Measurements from ENCODE around the gene C2orf76.

C2orf76 gene

DNA sequence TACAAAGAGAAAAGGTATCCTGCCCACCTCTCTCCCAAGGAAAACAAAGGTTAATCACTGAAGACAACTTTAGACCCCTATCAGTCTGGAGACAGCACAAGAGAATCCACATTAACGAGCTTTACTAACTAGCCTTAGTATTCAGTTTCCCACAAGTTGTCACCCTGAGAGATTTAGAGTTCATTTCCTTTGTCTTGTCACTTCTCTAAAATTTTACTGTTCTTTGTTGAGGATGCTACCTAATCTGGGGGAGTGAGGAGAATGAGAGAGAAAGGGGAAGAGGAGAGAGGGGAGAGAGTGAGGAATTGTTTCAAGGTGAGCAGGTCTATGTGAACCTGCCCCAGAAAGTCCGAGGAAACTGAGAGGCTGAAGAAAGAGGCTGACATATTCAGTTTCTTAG lies 28.4 kb downstream of the C2orf76 start:
- Histone ChIP-seq H3K9ac (ENCODE audit: insufficient read length) (no peak overlapping the region), H3K27ac (no peak overlapping the region)
- no peak for TF ChIP-seq EZH2 (IDR thresholded peaks at IDR 0.05)
- TF ChIP-seq POLR2AphosphoS5 (IDR thresholded peaks at IDR 0.05; ENCODE audit: borderline replicate concordance, low read depth, low read length), result no peak
- TF ChIP-seq FOXP2 (optimal IDR thresholded peaks at IDR 0.05; ENCODE audit: control extremely low read depth, extremely low read length, insufficient read depth), result no peak

DNA sequence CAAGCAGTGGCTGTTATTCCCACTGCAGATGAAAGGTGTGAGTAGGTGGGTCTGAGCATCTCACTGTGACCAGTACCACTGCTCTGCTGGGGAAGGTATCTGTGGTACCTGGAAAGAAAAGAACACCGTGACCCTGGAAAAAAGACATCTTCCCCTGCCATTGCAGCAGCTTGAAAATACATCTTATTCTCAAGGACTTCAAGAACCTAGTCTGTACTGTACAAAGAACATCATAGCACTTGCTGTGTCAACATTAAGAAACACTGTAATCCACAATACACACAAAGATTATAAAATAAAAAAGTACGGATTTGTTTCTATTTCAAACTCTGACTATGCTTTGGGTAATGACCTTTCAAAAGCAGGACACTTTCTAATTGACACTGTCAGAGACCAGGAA lies 28.9 kb downstream of the C2orf76 start:
- Histone ChIP-seq H3K4me3 (no peak overlapping the region), H3K27ac (no peak overlapping the region), H3K36me3 (ENCODE audit: insufficient read depth, low read length) (no peaks in the 10 kb centered on the region), H3K9ac (ENCODE audit: insufficient read length) (no peak overlapping the region), H3K9me3 (ENCODE audit: low read depth, low read length) (no peaks in the 10 kb centered on the region)
- no peak for DNase-seq (ENCODE audit: low read depth, low spot score)
- TF ChIP-seq EZH2 (IDR thresholded peaks at IDR 0.05) (no peak), POLR2AphosphoS5 (IDR thresholded peaks at IDR 0.05; ENCODE audit: borderline replicate concordance, low read depth, low read length) (no peak), FOXP2 (optimal IDR thresholded peaks at IDR 0.05; ENCODE audit: control extremely low read depth, extremely low read length, insufficient read depth) (no peak)

More for the DNA sequence above, 28.4 kb downstream of the C2orf76 start:
- Histone ChIP-seq H3K9me3 (ENCODE audit: low read depth, low read length) (no peaks in the 10 kb centered on the region), H3K36me3 (ENCODE audit: insufficient read depth, low read length) (no peaks in the 10 kb centered on the region), H3K4me3 (no peak overlapping the region)
- DNase-seq (ENCODE audit: low read depth, low spot score), result no peak

DNA sequence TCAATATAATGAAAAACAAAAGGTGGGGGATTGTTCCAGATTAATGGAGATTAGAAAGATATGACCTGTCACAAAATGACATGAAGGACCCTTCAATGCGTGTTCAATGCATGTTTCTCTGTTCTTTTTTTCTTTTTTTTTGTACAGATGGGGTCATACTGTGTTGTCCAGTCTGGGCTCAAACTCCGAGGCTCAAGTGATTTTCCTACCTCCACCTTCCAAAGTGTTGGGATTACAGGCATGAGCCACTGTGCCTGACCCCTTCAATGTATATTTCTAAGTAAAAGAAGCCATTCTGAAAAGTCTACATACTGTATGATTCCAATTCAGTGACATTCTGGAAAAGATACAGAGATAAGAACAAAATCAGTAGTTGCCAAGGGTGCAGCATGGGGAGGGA lies 32.8 kb downstream of the C2orf76 start:
- no peak for DNase-seq (ENCODE audit: low read depth, low spot score)
- Histone ChIP-seq H3K4me3 (no peak overlapping the region), H3K36me3 (ENCODE audit: insufficient read depth, low read length) (no peaks in the 10 kb centered on the region), H3K27ac (no peak overlapping the region), H3K9ac (ENCODE audit: insufficient read length) (no peak overlapping the region), H3K9me3 (ENCODE audit: low read depth, low read length) (no peaks in the 10 kb centered on the region)
- TF ChIP-seq FOXP2 (optimal IDR thresholded peaks at IDR 0.05; ENCODE audit: control extremely low read depth, extremely low read length, insufficient read depth) (no peak), POLR2AphosphoS5 (IDR thresholded peaks at IDR 0.05; ENCODE audit: borderline replicate concordance, low read depth, low read length) (no peak), EZH2 (IDR thresholded peaks at IDR 0.05) (no peak)

DNA sequence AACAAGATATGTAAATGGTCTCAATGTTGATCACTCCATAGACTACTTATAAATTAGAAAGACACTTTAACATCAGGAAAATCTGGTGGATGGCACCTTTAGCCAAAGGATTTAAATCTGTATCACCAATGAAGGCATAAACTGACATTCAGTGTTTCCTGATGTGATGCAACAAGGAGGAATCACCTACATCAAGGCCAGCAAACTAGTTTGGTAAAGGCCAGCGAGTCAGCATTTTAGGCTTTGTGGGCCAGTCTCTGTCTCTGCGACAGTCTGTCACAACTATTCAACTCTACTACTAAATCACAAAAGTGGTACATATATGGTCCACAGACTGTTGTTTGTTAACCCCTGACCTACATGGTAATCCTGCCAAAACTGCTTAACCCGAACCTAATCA lies 33.3 kb downstream of the C2orf76 start:
- Histone ChIP-seq H3K9me3 (ENCODE audit: low read depth, low read length) (no peaks in the 10 kb centered on the region), H3K4me3 (no peak overlapping the region), H3K27ac (no peak overlapping the region), H3K9ac (ENCODE audit: insufficient read length) (no peak overlapping the region), H3K36me3 (ENCODE audit: insufficient read depth, low read length) (no peaks in the 10 kb centered on the region)
- TF ChIP-seq FOXP2 (optimal IDR thresholded peaks at IDR 0.05; ENCODE audit: control extremely low read depth, extremely low read length, insufficient read depth) (no peak), POLR2AphosphoS5 (IDR thresholded peaks at IDR 0.05; ENCODE audit: borderline replicate concordance, low read depth, low read length) (no peak), EZH2 (IDR thresholded peaks at IDR 0.05) (no peak)
- DNase-seq (ENCODE audit: low read depth, low spot score), result no peak

DNA sequence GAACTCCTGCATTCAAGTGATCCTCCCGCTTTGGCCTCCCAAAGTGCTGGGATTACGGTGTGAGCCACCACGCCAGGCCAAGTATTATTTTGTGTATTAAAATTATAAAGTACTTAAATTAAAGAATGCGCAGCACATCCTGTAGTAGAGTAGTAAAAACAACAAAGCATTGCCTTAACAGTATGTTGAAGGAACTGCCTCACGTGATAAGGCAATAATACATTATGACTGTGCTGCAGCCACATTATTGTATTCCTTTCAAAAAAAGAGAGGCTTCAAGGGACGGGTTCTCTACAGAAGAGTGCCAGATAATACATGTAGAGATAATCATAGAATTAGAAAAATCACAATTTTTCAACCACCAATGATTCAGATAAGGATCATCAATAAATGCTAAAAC lies 33.7 kb downstream of the C2orf76 start:
- Histone ChIP-seq H3K9ac (ENCODE audit: insufficient read length) (no peak overlapping the region), H3K27ac (no peak overlapping the region), H3K4me3 (no peak overlapping the region), H3K9me3 (ENCODE audit: low read depth, low read length) (no peaks in the 10 kb centered on the region), H3K36me3 (ENCODE audit: insufficient read depth, low read length) (no peaks in the 10 kb centered on the region)
- TF ChIP-seq EZH2 (IDR thresholded peaks at IDR 0.05), result no peak
- TF ChIP-seq FOXP2 (optimal IDR thresholded peaks at IDR 0.05; ENCODE audit: control extremely low read depth, extremely low read length, insufficient read depth), result no peak
- TF ChIP-seq POLR2AphosphoS5 (IDR thresholded peaks at IDR 0.05; ENCODE audit: borderline replicate concordance, low read depth, low read length), result no peak
- no peak for DNase-seq (ENCODE audit: low read depth, low spot score)

DNA sequence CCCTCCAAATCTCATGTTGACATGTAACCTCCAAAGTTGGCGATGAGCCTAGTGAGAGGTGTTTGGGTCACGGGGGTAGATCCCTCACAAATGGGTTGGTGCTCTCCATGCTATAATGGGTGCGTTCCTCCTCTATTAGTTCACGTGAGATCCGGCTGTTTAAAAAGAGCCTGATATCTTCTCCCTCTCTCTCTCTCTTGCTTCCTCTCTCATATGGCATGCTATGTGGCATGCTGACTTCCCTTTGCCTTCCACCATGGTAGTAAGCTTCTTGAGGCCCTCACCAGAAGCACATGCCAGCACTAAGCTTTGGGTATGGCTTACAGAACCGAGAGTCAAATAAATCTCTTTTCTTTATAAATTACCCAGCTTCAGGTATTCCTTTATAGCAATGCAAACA lies 39.2 kb downstream of the C2orf76 start:
- Histone ChIP-seq H3K4me3 (no peak overlapping the region), H3K36me3 (ENCODE audit: insufficient read depth, low read length) (no peaks in the 10 kb centered on the region), H3K9me3 (ENCODE audit: low read depth, low read length) (no peaks in the 10 kb centered on the region), H3K9ac (ENCODE audit: insufficient read length) (no peak overlapping the region), H3K27ac (no peak overlapping the region)
- DNase-seq (ENCODE audit: low read depth, low spot score), result no peak
- TF ChIP-seq FOXP2 (optimal IDR thresholded peaks at IDR 0.05; ENCODE audit: control extremely low read depth, extremely low read length, insufficient read depth), result no peak
- no peak for TF ChIP-seq EZH2 (IDR thresholded peaks at IDR 0.05)
- TF ChIP-seq POLR2AphosphoS5 (IDR thresholded peaks at IDR 0.05; ENCODE audit: borderline replicate concordance, low read depth, low read length), result no peak

DNA sequence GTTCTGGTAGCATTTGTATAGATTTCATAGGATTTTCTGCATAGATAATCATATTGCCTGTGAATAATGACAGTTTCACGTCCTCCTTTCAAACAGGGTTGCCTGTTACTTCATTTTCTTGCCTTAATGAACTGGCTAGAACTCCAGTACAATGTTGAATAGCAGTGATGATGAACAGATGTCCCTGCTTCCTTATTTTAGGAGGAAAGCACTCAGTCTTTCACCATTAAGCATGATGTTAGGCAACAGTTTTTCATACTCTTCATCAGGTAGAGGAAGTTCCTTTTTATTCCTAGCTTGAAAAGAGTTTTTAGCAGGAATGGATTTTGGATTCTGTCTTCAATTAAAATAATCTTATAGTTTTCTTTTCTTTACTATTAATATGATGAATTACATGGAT lies 39.7 kb downstream of the C2orf76 start:
- no peak for DNase-seq (ENCODE audit: low read depth, low spot score)
- no peaks in the 10 kb centered on the region for H3K9me3 ChIP-seq (ENCODE audit: low read depth, low read length)
- no peak overlapping the region for H3K4me3 ChIP-seq
- H3K27ac ChIP-seq, result no peak overlapping the region
- no peaks in the 10 kb centered on the region for H3K36me3 ChIP-seq (ENCODE audit: insufficient read depth, low read length)
- H3K9ac ChIP-seq (ENCODE audit: insufficient read length), result no peak overlapping the region
- TF ChIP-seq EZH2 (IDR thresholded peaks at IDR 0.05) (no peak), FOXP2 (optimal IDR thresholded peaks at IDR 0.05; ENCODE audit: control extremely low read depth, extremely low read length, insufficient read depth) (no peak), POLR2AphosphoS5 (IDR thresholded peaks at IDR 0.05; ENCODE audit: borderline replicate concordance, low read depth, low read length) (no peak)

DNA sequence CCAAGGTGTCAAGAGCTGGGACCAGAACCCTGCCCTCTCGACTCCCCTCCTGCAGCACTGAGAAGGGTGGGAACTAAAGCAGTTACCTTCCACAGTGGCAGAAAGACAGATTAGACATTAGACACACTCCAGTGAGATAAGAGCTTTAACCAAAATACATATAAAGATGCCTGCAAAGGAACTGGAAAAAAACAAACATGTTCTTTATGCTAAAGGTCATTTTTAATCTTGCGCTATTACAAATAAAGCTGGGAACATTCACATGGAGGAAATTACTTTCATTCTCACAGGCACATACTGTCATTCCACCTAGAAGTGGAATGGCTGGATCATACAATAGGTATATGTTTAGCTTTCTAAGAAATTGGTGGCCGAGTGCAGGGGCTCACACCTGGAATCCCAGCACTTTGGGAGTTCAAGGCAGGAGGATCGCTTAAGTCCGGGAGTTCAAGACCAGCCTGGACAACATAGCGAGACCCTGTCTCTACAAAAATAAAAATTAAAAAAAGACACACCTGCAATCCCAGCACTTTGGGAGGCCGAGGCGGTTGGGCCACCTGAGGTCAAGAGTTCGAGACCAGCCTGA lies 41.9 kb downstream of the C2orf76 start:
- Histone ChIP-seq H3K36me3 (ENCODE audit: insufficient read depth, low read length) (no peaks in the 10 kb centered on the region), H3K9ac (ENCODE audit: insufficient read length) (no peak overlapping the region), H3K9me3 (ENCODE audit: low read depth, low read length) (no peaks in the 10 kb centered on the region), H3K27ac (no peak overlapping the region), H3K4me3 (no peak overlapping the region)
- DNase-seq (ENCODE audit: low read depth, low spot score), result no peak
- no peak for TF ChIP-seq EZH2 (IDR thresholded peaks at IDR 0.05)
- TF ChIP-seq POLR2AphosphoS5 (IDR thresholded peaks at IDR 0.05; ENCODE audit: borderline replicate concordance, low read depth, low read length), result no peak
- TF ChIP-seq FOXP2 (optimal IDR thresholded peaks at IDR 0.05; ENCODE audit: control extremely low read depth, extremely low read length, insufficient read depth), result no peak

DNA sequence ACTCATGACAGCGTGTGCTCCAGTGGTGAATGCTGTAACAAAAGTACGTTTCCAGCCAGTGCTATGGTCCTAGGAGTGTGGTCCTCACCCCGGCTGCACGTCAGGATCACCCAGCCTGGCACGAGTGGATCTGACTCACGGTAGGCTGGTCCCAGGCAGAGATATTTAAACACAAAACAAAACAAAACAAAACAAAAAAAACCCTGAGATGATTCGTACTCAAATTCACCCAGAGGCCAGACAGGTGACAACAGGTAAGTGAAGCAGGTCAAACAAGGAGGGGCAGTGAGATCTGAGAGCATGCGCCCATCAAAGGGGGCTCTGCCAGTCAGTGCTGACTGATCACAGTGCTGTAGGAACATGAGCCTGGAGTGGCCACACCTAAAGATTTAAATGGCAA lies 43.2 kb downstream of the C2orf76 start:
- Histone ChIP-seq H3K4me3 (no peak overlapping the region), H3K9me3 (ENCODE audit: low read depth, low read length) (no peaks in the 10 kb centered on the region), H3K9ac (ENCODE audit: insufficient read length) (no peak overlapping the region), H3K36me3 (ENCODE audit: insufficient read depth, low read length) (no peaks in the 10 kb centered on the region), H3K27ac (no peak overlapping the region)
- no peak for TF ChIP-seq POLR2AphosphoS5 (IDR thresholded peaks at IDR 0.05; ENCODE audit: borderline replicate concordance, low read depth, low read length)
- DNase-seq (ENCODE audit: low read depth, low spot score), result no peak
